Measurements from ENCODE around the gene MTA1. TPM values are rescaled to one million over a fixed set of nuclear protein-coding genes. Genes with fewer than 3 reads are reported as not detected.

The MTA1 gene
- total and polyA plus RNA-seq, 2 experiments from 2014 or later: 110 to 208 TPM

DNA sequence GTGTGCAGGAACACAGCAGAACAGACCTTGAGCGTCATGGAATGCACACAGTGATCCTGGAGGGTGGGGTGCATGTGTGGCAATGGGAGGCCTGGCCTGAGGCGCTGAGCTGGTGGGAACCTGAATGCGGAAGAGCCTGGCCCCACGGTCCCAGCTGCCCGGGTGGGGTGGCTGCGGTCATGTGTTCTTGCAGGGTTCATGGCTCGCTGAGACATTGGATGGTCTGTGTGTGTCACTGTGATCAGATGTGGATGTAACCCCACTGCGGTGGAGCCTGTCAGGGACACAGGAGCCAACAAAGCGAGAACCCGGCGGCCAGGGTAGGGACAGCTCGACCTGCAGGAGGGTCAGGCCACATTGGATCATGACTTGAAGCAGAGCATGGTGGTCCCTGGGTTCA is 23.2 kb downstream of the MTA1 start:
- TF ChIP-seq, protein P1, sequence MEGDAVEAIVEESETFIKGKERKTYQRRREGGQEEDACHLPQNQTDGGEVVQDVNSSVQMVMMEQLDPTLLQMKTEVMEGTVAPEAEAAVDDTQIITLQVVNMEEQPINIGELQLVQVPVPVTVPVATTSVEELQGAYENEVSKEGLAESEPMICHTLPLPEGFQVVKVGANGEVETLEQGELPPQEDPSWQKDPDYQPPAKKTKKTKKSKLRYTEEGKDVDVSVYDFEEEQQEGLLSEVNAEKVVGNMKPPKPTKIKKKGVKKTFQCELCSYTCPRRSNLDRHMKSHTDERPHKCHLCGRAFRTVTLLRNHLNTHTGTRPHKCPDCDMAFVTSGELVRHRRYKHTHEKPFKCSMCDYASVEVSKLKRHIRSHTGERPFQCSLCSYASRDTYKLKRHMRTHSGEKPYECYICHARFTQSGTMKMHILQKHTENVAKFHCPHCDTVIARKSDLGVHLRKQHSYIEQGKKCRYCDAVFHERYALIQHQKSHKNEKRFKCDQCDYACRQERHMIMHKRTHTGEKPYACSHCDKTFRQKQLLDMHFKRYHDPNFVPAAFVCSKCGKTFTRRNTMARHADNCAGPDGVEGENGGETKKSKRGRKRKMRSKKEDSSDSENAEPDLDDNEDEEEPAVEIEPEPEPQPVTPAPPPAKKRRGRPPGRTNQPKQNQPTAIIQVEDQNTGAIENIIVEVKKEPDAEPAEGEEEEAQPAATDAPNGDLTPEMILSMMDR (IDR thresholded peaks at IDR 0.05; ENCODE audit: low read depth, low read length): no peak
- no peak for DNase-seq (ENCODE audit: low read depth in 1 of 2, low spot score in 1 of 2)
- H3K27me3 ChIP-seq: no peaks in the 10 kb centered on the region
- H3K27ac ChIP-seq: peak overlapping the region; percentile 17
- H3K36me3 ChIP-seq: no peaks in the 10 kb centered on the region
- H3K4me1 ChIP-seq (ENCODE audit: low read depth): peaks cover 15% of the 10 kb centered on the region
- no peak overlapping the region for H3K4me3 ChIP-seq
- H3K9me3 ChIP-seq (ENCODE audit: low read depth): no peaks in the 10 kb centered on the region

DNA sequence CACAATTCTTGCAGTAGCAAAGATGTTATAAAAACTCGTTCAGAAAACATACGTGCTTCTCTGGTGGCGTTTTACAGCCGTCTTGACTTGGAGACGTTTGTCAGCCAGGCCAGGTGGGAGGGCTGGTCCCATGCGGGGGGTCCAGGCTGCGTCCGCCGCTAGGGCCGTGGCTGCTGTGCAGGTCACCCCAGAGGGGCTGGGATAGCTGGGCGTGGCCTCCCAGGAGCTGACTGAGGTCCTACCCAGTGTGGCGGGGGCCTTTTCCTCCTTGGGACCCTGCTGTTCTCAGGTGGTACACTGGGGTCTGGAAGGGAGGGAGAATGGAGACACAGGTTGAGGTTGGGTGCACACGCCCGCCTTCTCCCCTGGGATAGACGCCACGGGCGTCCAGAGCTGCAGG is 25.2 kb downstream of the MTA1 start:
- Histone ChIP-seq H3K4me3 (no peak overlapping the region), H3K27ac (no peak overlapping the region)

DNA sequence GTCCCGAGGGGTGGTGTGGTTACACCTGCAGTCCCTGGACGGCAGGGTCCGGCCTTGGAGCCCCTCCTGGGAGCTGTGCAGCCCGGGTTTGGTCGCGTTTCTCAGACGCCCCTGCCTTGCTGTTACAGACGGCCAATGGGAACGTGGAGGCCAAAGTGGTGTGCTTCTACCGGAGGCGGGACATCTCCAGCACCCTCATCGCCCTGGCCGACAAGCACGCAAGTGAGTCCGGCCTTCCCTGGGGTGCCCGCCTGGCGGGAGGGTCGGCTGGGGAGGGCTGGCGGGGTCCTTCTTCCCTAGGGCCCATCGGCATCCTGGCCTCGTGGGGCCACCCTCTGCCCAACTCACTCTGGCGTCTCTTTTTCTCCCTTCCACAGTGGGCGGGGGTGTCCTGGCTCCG is 25.7 kb downstream of the MTA1 start:
- no peak overlapping the region for H3K27ac ChIP-seq

More for the DNA sequence above, 25.2 kb downstream of the MTA1 start:
- no peaks in the 10 kb centered on the region for H3K36me3 ChIP-seq
- H3K27me3 ChIP-seq: no peaks in the 10 kb centered on the region
- TF ChIP-seq, protein P1 (IDR thresholded peaks at IDR 0.05; ENCODE audit: low read depth, low read length): no peak
- no peaks in the 10 kb centered on the region for H3K9me3 ChIP-seq (ENCODE audit: low read depth)
- no peak for DNase-seq (ENCODE audit: low read depth in 1 of 2, low spot score in 1 of 2)
- peaks cover 22% of the 10 kb centered on the region for H3K4me1 ChIP-seq (ENCODE audit: low read depth)

DNA sequence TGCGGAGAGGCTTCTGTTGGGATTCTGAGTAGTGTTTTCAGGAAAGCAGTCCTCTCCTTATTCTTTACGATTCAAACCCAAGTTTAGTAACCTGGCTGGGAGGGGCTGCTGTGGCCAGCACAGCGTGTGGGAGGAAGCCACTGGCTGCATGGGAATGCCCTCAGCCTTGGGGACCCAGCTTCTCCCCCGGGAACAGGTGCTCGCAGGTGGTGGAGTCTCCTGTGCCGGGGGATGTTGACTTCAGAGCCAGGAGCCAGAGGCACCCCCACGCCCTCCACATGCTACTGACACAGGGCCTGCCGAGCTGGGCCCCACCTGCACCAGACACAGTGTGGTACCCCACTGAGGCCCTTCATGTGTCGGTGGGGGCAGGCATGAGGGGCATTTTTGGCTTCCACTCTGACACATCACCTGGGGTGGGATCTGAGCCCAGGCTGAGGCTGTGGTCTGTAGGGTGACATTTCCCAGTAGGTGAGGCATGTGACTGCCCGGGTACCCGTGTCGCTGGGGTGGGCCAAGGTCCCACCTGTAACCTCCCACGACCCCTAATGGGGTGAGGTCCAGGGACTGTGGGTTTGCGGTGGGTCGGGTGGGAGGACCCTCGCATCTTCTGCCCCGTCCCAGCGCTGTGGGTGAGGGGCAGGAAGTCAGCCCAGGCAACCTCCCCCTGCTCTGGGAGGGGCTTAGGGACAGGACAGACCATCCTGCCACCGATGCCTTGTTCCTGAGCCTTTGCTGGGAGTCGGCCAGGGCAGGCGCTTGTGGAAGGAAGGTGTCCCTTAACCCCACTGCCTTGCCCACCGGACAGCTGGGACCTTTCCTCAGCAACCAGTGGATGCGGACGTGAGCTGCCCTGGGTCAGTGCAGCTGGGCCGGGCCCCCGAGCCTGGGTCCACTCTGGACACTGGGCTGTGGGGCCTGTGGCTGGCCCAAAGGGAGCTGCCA is 26.5 kb downstream of the MTA1 start:
- DNase-seq (ENCODE audit: low read depth in 1 of 2, low spot score in 1 of 2): no peak
- Histone ChIP-seq H3K9me3 (ENCODE audit: low read depth) (no peaks in the 10 kb centered on the region), H3K27me3 (no peaks in the 10 kb centered on the region), H3K4me1 (ENCODE audit: low read depth) (peaks cover 22% of the 10 kb centered on the region), H3K4me3 (no peak overlapping the region), H3K27ac (peak overlapping the region; percentile 87), H3K36me3 (no peaks in the 10 kb centered on the region)
- TF ChIP-seq, protein P1 (IDR thresholded peaks at IDR 0.05; ENCODE audit: low read depth, low read length): no peak

More for the DNA sequence above, 25.7 kb downstream of the MTA1 start:
- Histone ChIP-seq H3K4me3 (no peak overlapping the region), H3K9me3 (ENCODE audit: low read depth) (no peaks in the 10 kb centered on the region), H3K4me1 (ENCODE audit: low read depth) (peaks cover 22% of the 10 kb centered on the region), H3K27me3 (no peaks in the 10 kb centered on the region), H3K36me3 (no peaks in the 10 kb centered on the region)
- no peak for DNase-seq (ENCODE audit: low read depth in 1 of 2, low spot score in 1 of 2)
- TF ChIP-seq, protein P1 (IDR thresholded peaks at IDR 0.05; ENCODE audit: low read depth, low read length): no peak

DNA sequence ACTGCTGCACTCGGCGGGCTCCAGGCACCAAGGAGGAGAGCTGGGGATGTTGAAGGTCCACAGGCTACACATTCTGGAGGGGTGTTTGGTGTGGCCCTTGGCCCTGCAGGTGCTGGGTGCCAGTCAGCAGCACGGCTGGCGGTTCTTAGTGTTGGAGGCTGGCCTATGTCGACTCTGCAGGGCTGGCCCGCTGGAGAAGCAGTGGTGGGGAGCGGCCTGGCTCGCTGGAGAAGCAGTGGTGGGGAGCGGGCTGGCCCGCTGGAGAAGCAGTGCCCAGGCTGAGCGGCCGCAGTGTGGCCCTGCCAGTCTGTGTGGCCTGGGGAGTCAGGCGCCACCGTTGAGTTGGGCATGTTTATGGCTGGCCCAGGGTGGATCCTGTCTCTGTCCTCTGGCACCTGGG is 27.3 kb downstream of the MTA1 start:
- Histone ChIP-seq H3K4me1 (ENCODE audit: low read depth) (peaks cover 22% of the 10 kb centered on the region), H3K27me3 (no peaks in the 10 kb centered on the region), H3K27ac (peak overlapping the region; percentile 87), H3K4me3 (no peak overlapping the region), H3K9me3 (ENCODE audit: low read depth) (no peaks in the 10 kb centered on the region), H3K36me3 (no peaks in the 10 kb centered on the region)
- no peak for DNase-seq (ENCODE audit: low read depth in 1 of 2, low spot score in 1 of 2)
- TF ChIP-seq, protein P1 (IDR thresholded peaks at IDR 0.05; ENCODE audit: low read depth, low read length): no peak

Measured in cardiac muscle cell (in vitro differentiated cells and primary cell).